GM21786 (cell line): ENCODE measurements around the gene DEDD.

Experiments used
- ATAC-seq: cut with Tn5 transposase; IDR thresholded peaks from one replicate; pipeline ENCODE4 v1.9.1; 2021; ENCODE audit not compliant: unreplicated experiment

DEDD gene

GRCh38 chr1:161163793-161164192 lies 31.3 kb upstream of the DEDD start:
- ATAC-seq: no peak

DNA sequence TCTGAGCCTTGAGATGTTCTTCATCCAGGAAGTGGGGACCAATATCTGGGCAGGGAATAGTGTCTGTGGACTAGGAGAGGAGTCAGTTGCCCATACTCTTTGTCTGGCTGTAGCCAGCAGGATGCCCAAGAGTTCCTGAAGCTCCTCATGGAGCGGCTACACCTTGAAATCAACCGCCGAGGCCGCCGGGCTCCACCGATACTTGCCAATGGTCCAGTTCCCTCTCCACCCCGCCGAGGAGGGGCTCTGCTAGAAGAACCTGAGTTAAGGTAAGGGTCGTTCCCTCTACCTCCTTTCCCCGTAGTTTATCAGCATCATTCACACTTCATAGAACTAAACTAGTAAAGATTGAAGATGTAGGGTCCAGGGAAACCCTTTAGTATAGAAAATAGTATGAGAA lies 30.3 kb upstream of the DEDD start:
- ATAC-seq: no peak

DNA sequence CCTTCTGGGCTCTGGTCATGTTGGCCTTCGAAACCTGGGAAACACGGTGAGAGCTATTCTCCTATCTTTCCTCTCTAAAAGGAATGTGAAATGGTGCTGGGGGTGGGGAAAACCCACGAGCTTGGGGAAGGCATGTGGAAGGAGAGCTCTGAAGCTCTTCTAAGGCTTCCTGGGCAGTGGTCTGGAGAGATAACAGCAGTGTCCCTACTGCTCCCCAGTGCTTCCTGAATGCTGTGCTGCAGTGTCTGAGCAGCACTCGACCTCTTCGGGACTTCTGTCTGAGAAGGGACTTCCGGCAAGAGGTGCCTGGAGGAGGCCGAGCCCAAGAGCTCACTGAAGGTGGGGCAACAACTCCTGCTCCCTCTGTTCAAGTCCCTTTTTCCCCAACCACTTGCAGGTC lies 29.6 kb upstream of the DEDD start:
- no peak for ATAC-seq

GRCh38 chr1:161161652-161162051 lies 29.2 kb upstream of the DEDD start:
- no peak for ATAC-seq

DNA sequence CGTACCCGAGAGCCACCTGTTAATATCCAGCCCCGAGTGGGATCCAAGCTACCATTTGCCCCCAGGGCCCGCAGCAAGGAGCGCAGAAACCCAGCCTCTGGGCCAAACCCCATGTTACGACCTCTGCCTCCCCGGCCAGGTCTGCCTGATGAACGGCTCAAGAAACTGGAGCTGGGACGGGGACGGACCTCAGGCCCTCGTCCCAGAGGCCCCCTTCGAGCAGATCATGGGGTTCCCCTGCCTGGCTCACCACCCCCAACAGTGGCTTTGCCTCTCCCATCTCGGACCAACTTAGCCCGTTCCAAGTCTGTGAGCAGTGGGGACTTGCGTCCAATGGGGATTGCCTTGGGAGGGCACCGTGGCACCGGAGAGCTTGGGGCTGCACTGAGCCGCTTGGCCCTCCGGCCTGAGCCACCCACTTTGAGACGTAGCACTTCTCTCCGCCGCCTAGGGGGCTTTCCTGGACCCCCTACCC lies 28.2 kb upstream of the DEDD start:
- no peak for ATAC-seq

GRCh38 chr1:161159913-161160243 lies 27.4 kb upstream of the DEDD start:
- ATAC-seq: no peak

DNA sequence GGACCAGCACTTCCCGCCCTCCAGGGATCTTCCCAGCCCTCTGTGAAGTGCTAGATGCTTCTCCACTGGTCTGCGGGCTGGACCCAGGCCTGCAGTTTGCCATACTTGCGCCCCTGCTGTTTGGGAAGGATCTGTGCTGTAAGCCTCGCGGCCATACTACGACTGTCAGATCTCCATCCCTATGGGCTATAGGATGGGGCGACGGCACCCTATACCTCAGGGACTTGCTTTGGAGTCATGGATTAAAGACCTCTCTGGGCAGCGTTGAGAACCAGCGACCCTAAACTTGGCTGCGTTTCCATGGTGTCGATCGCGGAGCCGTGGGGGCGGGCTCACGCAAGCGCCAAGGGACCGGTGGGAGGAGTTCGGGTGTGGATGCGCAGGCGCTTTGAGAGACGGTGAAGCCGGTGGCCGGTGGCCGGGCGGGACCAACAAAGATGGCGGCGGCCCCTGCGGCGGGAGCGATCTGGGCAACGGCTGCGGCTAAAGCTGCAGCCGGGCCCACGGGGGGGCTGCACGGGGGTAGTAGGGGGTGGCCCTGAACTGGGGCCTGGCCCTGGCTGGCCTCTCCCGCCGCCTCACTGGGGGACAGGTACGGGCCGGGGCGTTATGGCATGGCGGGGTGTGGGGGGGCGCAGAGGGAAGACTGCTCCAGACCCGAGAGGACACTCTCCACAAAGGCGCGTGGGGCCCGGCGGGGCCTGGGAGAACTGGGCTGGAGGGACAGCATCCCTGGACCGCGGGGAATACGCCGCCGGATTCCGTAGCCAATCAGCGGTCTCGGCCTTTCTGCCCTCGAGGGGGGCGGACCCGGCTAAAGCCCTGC lies 26.8 kb upstream of the DEDD start, which contains the start of gene USP21:
TSS of gene USP21 (plus strand) at position 414 of the 826 bp plus-strand sequence. CDS start 1,141 bp downstream, outside the sequence.
- ATAC-seq: peak; percentile 87

- ATAC-seq: no peak
Observed at GRCh38 chr1:161158316-161159010, 26.0 kb upstream of the DEDD start.

DNA sequence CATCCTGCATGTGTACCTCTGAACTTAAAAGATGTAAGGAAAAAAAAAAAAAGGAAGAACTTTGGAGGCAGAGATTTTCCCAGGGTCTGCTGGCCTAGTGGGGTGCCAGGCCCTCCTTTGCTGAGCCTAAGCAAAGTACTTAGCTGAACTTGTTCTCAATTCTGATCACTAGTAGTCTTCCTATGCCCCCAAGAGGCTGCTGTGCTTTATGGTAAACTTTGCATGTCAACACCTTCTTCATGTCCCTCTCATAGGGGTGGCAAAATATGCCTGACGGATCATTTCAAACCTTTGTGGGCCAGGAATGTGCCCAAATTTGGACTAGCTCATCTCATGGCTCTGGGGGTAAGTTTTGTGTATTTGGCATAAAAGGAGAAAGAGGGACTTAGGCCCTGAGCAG lies 25.4 kb upstream of the DEDD start:
- ATAC-seq: no peak

- ATAC-seq: peak; percentile 88
Observed at GRCh38 chr1:161153682-161154337, 21.3 kb upstream of the DEDD start, which contains the start of gene UFC1. Gene UFC1, plus strand, starts transcription at chr1:161153978. Its CDS starts 20 bp downstream, at chr1:161153998.

- ATAC-seq: no peak
Observed at GRCh38 chr1:161153176-161153575, 20.7 kb upstream of the DEDD start.

DNA sequence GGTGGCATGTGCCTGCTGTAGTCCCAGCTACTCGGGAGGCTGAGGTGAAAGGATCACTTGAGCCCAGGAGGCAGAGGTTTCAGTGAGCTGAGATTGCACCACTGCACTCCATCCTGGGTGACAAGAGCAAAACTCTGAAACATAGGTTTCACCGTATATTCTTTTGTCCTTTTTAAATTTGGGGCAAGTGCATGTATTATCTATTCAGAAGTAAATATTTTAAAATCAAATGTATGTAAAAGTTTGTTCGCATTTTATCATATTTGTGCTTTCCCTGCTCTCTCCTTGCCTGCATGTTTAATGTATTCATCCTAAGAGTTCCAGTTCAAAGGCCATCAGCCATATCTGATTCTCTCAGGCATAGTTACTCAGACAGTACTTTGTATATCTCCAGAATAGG lies 13.4 kb upstream of the DEDD start:
- no peak for ATAC-seq

DNA sequence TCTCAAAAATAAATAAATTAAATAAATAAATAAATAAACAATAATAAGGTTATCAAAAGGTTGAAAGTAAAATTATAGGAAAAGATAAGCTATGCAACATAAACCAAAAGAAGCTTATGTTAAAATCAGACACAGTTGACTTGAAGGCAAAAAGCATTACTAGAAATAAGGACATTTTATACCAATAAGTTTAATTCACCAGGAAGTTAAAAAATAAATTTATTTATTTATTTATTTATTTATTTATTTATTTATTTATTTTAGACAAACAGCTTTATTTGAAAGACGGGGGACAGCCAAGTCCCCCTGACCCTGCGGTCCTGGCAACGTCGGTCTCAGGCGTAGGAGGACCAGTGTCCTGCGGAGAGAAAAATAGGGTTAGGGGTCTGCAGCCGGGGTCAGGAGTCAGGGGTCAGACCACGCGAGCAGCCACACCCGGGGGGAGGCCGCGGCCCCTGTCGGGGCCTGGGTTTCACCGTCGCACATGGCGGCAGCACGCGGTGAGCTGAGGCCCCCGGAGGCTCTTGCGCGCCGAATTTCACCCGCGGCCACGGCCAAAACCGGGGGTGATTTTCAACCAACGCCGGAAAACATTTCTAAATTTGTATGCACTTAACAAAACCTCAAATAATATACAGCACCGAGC lies 8.4 kb upstream of the DEDD start:
- ATAC-seq: no peak

GRCh38 chr1:161139766-161140165 lies 7.3 kb upstream of the DEDD start:
- ATAC-seq: no peak

- no peak for ATAC-seq
Observed at GRCh38 chr1:161138431-161138830, 6.0 kb upstream of the DEDD start.

GRCh38 chr1:161137881-161138280 lies 5.4 kb upstream of the DEDD start:
- ATAC-seq: no peak

DNA sequence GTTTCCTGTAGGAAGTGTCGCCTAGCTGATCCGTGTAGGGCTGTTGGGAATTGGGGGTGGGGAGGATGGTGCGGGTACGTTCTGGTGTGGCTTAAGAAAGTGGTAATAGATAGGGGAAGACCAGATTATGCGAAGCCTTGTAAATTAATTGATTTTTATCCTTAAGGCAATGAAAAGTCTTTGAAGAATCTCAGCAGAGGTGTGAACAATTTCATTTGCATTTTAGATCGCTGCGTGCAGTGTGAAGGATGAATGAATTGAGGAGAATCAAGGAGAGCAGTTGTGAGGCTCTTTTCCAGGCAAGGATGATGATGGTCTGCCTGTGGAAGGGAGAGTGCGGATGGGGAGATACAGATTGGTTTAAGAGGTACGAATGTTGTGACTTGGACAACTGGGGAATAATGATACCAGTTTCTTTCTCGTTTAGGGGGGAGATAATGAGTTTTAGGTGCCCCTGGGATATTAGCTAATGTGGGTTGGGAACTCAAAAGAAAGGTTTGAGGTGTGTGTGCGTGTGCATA lies 813 bp upstream of the DEDD start:
- ATAC-seq: no peak

GRCh38 chr1:161131523-161132409 lies 701 bp downstream of the DEDD start:
- no peak for ATAC-seq

DNA sequence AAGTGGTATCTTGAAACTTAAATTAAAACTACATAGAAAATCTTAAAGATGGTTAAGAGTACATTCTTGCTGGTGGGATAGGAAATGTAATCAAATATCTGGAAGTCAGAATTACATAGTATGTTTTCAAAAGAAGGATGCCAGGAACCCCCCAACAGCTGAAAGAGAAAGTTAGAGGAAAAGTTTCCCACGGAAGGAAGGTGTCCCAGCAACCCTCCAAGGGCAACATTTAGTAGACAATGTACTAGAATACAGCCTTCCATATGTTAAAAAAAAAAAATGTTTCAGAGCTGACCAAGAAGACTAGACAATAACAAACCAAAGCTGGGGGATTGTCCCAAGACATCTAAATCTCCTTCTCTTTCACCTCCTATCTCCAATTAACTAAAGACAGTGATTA lies 2.2 kb downstream of the DEDD start:
- no peak for ATAC-seq
